IMR-90 (cell line): Measurements from ENCODE around the gene TBX10. TPM values are rescaled to one million over a fixed set of nuclear protein-coding genes. Genes with fewer than 3 reads are reported as not detected.

ENCODE experiments used
- ATAC-seq: fragments of 200-7000 bp; cut with Tn5 transposase; 2 replicates; pipeline ENCODE4 v1.9.1; 2020; ENCODE audit warnings: low read depth, mild to moderate bottlenecking, moderate library complexity
- BruUV-seq: library from RNA; stranded (reverse); fragments of 400-500 nt; replicated peaks from 2 replicates; lab custom pipeline; 2021; lab: Mats Ljungman, UMichigan
- CTCF ChIA-PET: fragments of 300-600 bp; formaldehyde crosslinking; extraction: SDS; loops from one replicate; lab custom pipeline; 2021; ENCODE audit warnings: antibody characterized with exemption; lab: Yijun Ruan, JAX
- POLR2A ChIA-PET: fragments of 300-600 bp; sonication (Branson Sonifier 250); formaldehyde crosslinking; loops from one replicate; lab custom pipeline; 2022; ENCODE audit warnings: antibody characterized with exemption; ENCODE audit not compliant: unreplicated experiment; lab: Charles Lee
- DNase-seq: peaks from one replicate; pipeline ENCODE4 v3.0.0; 2013
- H2AFZ ChIP-seq: replicated peaks from 2 replicates; pipeline ENCODE3; 2013; ENCODE audit warnings: low read length, mild to moderate bottlenecking; ENCODE audit not compliant: poor library complexity
- H2AK5ac ChIP-seq: 2 replicates; pipeline ENCODE4 v1.6.1; 2013; ENCODE audit warnings: low read depth, low read length, inconsistent platforms
- H2AK9ac ChIP-seq: replicated peaks from 2 replicates; pipeline ENCODE3; 2013; ENCODE audit warnings: mild to moderate bottlenecking, low read depth, low read length, moderate library complexity; ENCODE audit not compliant: poor library complexity
- H2BK120ac ChIP-seq: 2 replicates; pipeline ENCODE4 v1.6.1; 2013; ENCODE audit warnings: low read depth, low read length, inconsistent platforms
- H2BK15ac ChIP-seq: 3 replicates; pipeline ENCODE4 v1.6.1; 2013; ENCODE audit warnings: low read depth, low read length, inconsistent platforms
- H2BK20ac ChIP-seq: 2 replicates; pipeline ENCODE4 v1.6.1; 2013; ENCODE audit warnings: low read depth, mild to moderate bottlenecking, inconsistent platforms, low read length, moderate library complexity
- H2BK5ac ChIP-seq: 2 replicates; pipeline ENCODE4 v1.6.1; 2013; ENCODE audit warnings: mild to moderate bottlenecking, low read depth, low read length, inconsistent platforms; ENCODE audit not compliant: poor library complexity, severe bottlenecking
- H3K14ac ChIP-seq: replicated peaks from 2 replicates; pipeline ENCODE4 v1.6.1; 2013; ENCODE audit warnings: low read depth, low read length, inconsistent platforms
- H3K18ac ChIP-seq: 2 replicates; pipeline ENCODE4 v1.6.1; 2013; ENCODE audit warnings: low read depth, low read length, control low read depth
- H3K23ac ChIP-seq: 2 replicates; pipeline ENCODE4 v1.6.1; 2013; ENCODE audit warnings: low read depth, low read length, inconsistent platforms
- H3K27ac ChIP-seq: 2 replicates; pipeline ENCODE4 v1.5.1; 2013; ENCODE audit warnings: mild to moderate bottlenecking, control low read depth, low read length; ENCODE audit not compliant: insufficient read depth
- H3K27me3 ChIP-seq: 2 replicates; pipeline ENCODE4 v1.6.1; 2013; ENCODE audit warnings: low read length; ENCODE audit not compliant: control insufficient read depth, insufficient read depth
- H3K36me3 ChIP-seq: 2 replicates; pipeline ENCODE4 v1.6.1; 2013; ENCODE audit warnings: low read length, mixed read lengths; ENCODE audit not compliant: control insufficient read depth, insufficient read depth
- H3K4ac ChIP-seq: 2 replicates; pipeline ENCODE4 v1.6.1; 2013; ENCODE audit warnings: low read depth, low read length, inconsistent platforms
- H3K4me1 ChIP-seq: 2 replicates; pipeline ENCODE4 v1.6.1; 2013; ENCODE audit warnings: low read length, mixed read lengths; ENCODE audit not compliant: control insufficient read depth, insufficient read depth
- H3K4me2 ChIP-seq: 2 replicates; pipeline ENCODE4 v1.6.1; 2013; ENCODE audit warnings: low read depth, mild to moderate bottlenecking, control low read depth, low read length, moderate library complexity
- H3K4me3 ChIP-seq: 2 replicates; pipeline ENCODE4 v1.5.1; 2013; ENCODE audit warnings: low read depth, mild to moderate bottlenecking, control low read depth, low read length, moderate library complexity; ENCODE audit not compliant: insufficient read depth
- H3K56ac ChIP-seq: 2 replicates; pipeline ENCODE4 v1.6.1; 2013; ENCODE audit warnings: low read length, inconsistent platforms; ENCODE audit not compliant: insufficient read depth; ENCODE audit errors: extremely low read depth
- H3K79me1 ChIP-seq, 2 experiments: 2 replicates each; pipeline ENCODE4 v1.6.1; 2013; ENCODE audit warnings: low read length in 2 of 2, inconsistent platforms in 1 of 2, low read depth in 1 of 2
- H3K9ac ChIP-seq: 2 replicates; pipeline ENCODE4 v1.6.1; 2013; ENCODE audit warnings: low read depth, low read length, control low read depth
- H3K9me1 ChIP-seq: 2 replicates; pipeline ENCODE4 v1.6.1; 2013; ENCODE audit warnings: low read length, inconsistent platforms; ENCODE audit not compliant: insufficient read depth
- H3K9me3 ChIP-seq: 2 replicates; pipeline ENCODE4 v1.6.1; 2013; ENCODE audit warnings: low read length; ENCODE audit not compliant: control insufficient read depth, insufficient read depth
- H4K20me1 ChIP-seq: 2 replicates; pipeline ENCODE4 v1.6.1; 2013; ENCODE audit warnings: low read length, inconsistent platforms; ENCODE audit not compliant: insufficient read depth
- H4K5ac ChIP-seq: 2 replicates; pipeline ENCODE4 v1.6.1; 2013; ENCODE audit warnings: mild to moderate bottlenecking, low read depth, low read length, control low read depth
- H4K8ac ChIP-seq, 2 experiments: 2 replicates each; pipeline ENCODE4 v1.6.1; 2013; ENCODE audit warnings: low read depth in 2 of 2, low read length in 2 of 2, control low read depth in 1 of 2, inconsistent platforms in 1 of 2
- H4K91ac ChIP-seq: 2 replicates; pipeline ENCODE4 v1.6.1; 2013; ENCODE audit warnings: low read depth, low read length, inconsistent platforms; ENCODE audit not compliant: insufficient read depth
- CEBPB ChIP-seq: IDR thresholded peaks from 2 replicates; pipeline ENCODE4 v1.6.1; 2012; ENCODE audit warnings: low read depth, low read length, improper control_type of control experiment
- CTCF ChIP-seq: conservative IDR thresholded peaks from 2 replicates; pipeline ENCODE4 v1.5.1; 2012; ENCODE audit warnings: mild to moderate bottlenecking, low read depth, low read length, improper control_type of control experiment
- ELK1 ChIP-seq: fragments of 150-350 bp; IDR thresholded peaks from 2 replicates; pipeline ENCODE4 v1.6.1; 2016; ENCODE audit warnings: low read depth, mild to moderate bottlenecking, low read length, moderate library complexity, borderline replicate concordance
- MAFK ChIP-seq: IDR thresholded peaks from 2 replicates; pipeline ENCODE4 v1.6.1; 2012; ENCODE audit warnings: low read depth, low read length, improper control_type of control experiment
- MAZ ChIP-seq: IDR thresholded peaks from 2 replicates; pipeline ENCODE4 v1.6.1; 2012; ENCODE audit warnings: low read depth, mild to moderate bottlenecking, low read length, improper control_type of control experiment, moderate library complexity, borderline replicate concordance
- MXI1 ChIP-seq: IDR thresholded peaks from 2 replicates; pipeline ENCODE4 v1.6.1; 2012; ENCODE audit warnings: low read depth, mild to moderate bottlenecking, low read length, moderate library complexity, borderline replicate concordance
- POLR2A ChIP-seq: IDR thresholded peaks from 2 replicates; pipeline ENCODE4 v1.6.1; 2012; ENCODE audit warnings: mild to moderate bottlenecking, low read depth, low read length
- RFX5 ChIP-seq: IDR thresholded peaks from 2 replicates; pipeline ENCODE4 v1.8.0; 2012; ENCODE audit warnings: low read depth, mild to moderate bottlenecking, low read length, moderate library complexity
- WGBS, 2 experiments: methylation state at CpG; one replicate each; pipeline versions ENCODE4 v1.1.5 to v1.1.7; 2013; ENCODE audit warnings: missing lambda C conversion rate in 2 of 2; ENCODE audit not compliant: insufficient read length in 1 of 2; ENCODE audit errors: extremely low coverage in 2 of 2; 5-methylcytosine and 5-hydroxymethylcytosine counted together
- dilution Hi-C: fragments of 300-500 bp; cut with HindIII; formaldehyde crosslinking; loops from one replicate; pipeline ENCODE4 v1.14.3; 2018; ENCODE audit warnings: low sequenced_read_pairs; ENCODE audit not compliant: unreplicated experiment
- in situ Hi-C: fragments of 300-500 bp; cut with MboI; formaldehyde crosslinking; loops from 3 replicates; pipeline ENCODE4 v1.14.3; 2019; ENCODE audit warnings: low sequenced_read_pairs, inconsistent platforms, mixed read lengths
- intact Hi-C: fragments of 100-400 bp; cut with micrococcal nuclease; formaldehyde crosslinking; loops from 2 replicates; pipeline ENCODE4 v1.10.0; 2022
- polyA plus RNA-seq, 3 experiments: library from polyadenylated mRNA; depleted of rRNA; stranded (reverse); fragments of >200 nt; gene quantifications; 2 replicates each; pipeline ENCODE4 v1.2.3, GENCODE V29; 2012; ENCODE audit warnings: low replicate concordance in 1 of 3
- total RNA-seq: library from RNA; depleted of rRNA; stranded (reverse); fragments of >200 nt; gene quantifications from 2 replicates; pipeline ENCODE4 v1.2.3, GENCODE V29; 2012

The TBX10 gene
- total and polyA plus RNA-seq, 2 of the 4 experiments (the other 2 are of a cell fraction) = not detected

GRCh38 chr11:67644042-67644441, 4.5 kb upstream of the TBX10 start:
- 40% methylated on average over 1 of the region's 5 CpGs; no CpG with 5 or more reads in 1 of the 2 experiments for WGBS, 2 experiments
- Histone ChIP-seq H3K9ac (no peak overlapping the region), H4K20me1 (no peaks in the 10 kb centered on the region), H2BK20ac (no peak overlapping the region), H3K36me3 (no peaks in the 10 kb centered on the region), H2BK15ac (no peak overlapping the region), H2BK120ac (no peak overlapping the region), H2AK9ac (no peak overlapping the region), H3K9me1 (no peaks in the 10 kb centered on the region), H3K27ac (no peak overlapping the region), H3K9me3 (no peaks in the 10 kb centered on the region; the same call in 1 of the 2 replicates), H3K4me3 (no peak overlapping the region), H3K79me1 (no peaks in the 10 kb centered on the region), H3K23ac (no peak overlapping the region), H3K4me1 (no peaks in the 10 kb centered on the region), H3K4me2 (no peak overlapping the region), H3K27me3 (peaks cover 19% of the 10 kb centered on the region; the same call in 1 of the 2 replicates), H4K91ac (no peak overlapping the region), H4K5ac (no peak overlapping the region), H3K56ac (no peak overlapping the region), H2AK5ac (no peak overlapping the region), H2AFZ (no peak overlapping the region), H4K8ac (no peak overlapping the region), H3K18ac (no peak overlapping the region), H3K14ac (no peak overlapping the region), H2BK5ac (no peak overlapping the region), H3K4ac (no peak overlapping the region)
- intact Hi-C loops (loop anchor here (10.0 kb wide), 1 partner anchor 151 kb away; no protein-coding TSS in a partner anchor), dilution Hi-C loops (no loop called here), in situ Hi-C loops (no loop called here)
- ATAC-seq = no peak
- no TSS peak for BruUV-seq
- POLR2A ChIA-PET = no interaction called here
- CTCF ChIA-PET = interaction anchor here (1.0 kb wide), 1 partner anchor 14 kb away, joined by 3 read pairs; the partner anchor contains the start of gene NUDT8
- TF ChIP-seq MAZ = no peak
- TF ChIP-seq CTCF = 0 out of 2 replicates have a peak, but pooled peaks have one; percentile 9
- no peak for TF ChIP-seq POLR2A
- TF ChIP-seq RFX5 = no peak
- TF ChIP-seq MXI1 = no peak
- peak; percentile 35 for TF ChIP-seq CEBPB
- no peak for TF ChIP-seq ELK1
- TF ChIP-seq MAFK = no peak
- no peak for DNase-seq
